ENCODE results near the gene B3GNT5. TPM values are rescaled to one million over a fixed set of nuclear protein-coding genes. Genes with fewer than 3 reads are reported as not detected.

Gene B3GNT5, protein sequence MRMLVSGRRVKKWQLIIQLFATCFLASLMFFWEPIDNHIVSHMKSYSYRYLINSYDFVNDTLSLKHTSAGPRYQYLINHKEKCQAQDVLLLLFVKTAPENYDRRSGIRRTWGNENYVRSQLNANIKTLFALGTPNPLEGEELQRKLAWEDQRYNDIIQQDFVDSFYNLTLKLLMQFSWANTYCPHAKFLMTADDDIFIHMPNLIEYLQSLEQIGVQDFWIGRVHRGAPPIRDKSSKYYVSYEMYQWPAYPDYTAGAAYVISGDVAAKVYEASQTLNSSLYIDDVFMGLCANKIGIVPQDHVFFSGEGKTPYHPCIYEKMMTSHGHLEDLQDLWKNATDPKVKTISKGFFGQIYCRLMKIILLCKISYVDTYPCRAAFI
- 20.4 TPM for total RNA-seq

DNA sequence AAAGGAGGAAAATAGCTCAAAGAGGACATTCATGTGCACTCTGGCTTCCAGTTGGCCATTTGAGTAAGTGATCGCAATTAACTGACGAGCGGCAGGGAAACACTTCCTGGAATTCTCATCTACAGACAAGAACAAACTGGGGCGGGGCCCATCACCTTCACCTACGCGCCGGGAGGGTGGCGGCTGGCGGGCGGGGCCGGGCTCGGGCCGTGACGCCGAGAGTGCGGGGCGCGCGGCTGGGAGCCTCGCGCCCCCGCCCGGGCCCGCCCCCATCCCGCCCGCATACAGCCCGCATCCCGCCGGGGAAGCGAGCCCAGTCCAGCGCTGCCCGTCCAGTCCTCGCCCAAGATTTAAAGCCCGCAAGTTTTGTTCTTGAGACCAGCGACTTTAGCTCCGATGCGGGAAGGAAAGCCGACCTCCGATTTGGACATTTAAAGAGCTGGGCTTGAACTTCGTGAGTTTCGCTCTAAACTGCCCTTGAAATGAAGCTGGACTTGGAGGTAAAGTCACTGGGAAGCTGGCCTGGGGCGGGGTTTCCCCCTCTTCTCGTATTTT is at the start of gene B3GNT5:
Gene B3GNT5 (plus strand): TSS at position 281 of the 555 bp plus-strand sequence. CDS start 16,546 bp downstream, outside the sequence.
- TF ChIP-seq POLR2A (IDR thresholded peaks at IDR 0.05) (no peak), POLR2AphosphoS5 (IDR thresholded peaks at IDR 0.05; ENCODE audit: insufficient read depth in 1 of 2, low read depth in 1 of 2) (peak in 1 of 2 donors; percentile 43)
- TF ChIP-seq, protein P1, sequence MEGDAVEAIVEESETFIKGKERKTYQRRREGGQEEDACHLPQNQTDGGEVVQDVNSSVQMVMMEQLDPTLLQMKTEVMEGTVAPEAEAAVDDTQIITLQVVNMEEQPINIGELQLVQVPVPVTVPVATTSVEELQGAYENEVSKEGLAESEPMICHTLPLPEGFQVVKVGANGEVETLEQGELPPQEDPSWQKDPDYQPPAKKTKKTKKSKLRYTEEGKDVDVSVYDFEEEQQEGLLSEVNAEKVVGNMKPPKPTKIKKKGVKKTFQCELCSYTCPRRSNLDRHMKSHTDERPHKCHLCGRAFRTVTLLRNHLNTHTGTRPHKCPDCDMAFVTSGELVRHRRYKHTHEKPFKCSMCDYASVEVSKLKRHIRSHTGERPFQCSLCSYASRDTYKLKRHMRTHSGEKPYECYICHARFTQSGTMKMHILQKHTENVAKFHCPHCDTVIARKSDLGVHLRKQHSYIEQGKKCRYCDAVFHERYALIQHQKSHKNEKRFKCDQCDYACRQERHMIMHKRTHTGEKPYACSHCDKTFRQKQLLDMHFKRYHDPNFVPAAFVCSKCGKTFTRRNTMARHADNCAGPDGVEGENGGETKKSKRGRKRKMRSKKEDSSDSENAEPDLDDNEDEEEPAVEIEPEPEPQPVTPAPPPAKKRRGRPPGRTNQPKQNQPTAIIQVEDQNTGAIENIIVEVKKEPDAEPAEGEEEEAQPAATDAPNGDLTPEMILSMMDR (IDR thresholded peaks at IDR 0.05), result no peak
- peaks cover 20% of the 10 kb centered on the region for H3K4me1 ChIP-seq
- H3K4me3 ChIP-seq, result peak within 1 kb of the TSS; percentile 69 to 94
- intact Hi-C loops (cut with DNase I), result no loop called here
- H3K27me3 ChIP-seq, result no peaks in the 10 kb centered on the region
- H3K9me3 ChIP-seq, result no peaks in the 10 kb centered on the region
- H3K27ac ChIP-seq, result peak within 1 kb of the TSS; percentile 97
- DNase-seq (ENCODE audit: extremely low spot score in 2 of 2), result no peak
- no peaks in the 10 kb centered on the region for H3K36me3 ChIP-seq

DNA sequence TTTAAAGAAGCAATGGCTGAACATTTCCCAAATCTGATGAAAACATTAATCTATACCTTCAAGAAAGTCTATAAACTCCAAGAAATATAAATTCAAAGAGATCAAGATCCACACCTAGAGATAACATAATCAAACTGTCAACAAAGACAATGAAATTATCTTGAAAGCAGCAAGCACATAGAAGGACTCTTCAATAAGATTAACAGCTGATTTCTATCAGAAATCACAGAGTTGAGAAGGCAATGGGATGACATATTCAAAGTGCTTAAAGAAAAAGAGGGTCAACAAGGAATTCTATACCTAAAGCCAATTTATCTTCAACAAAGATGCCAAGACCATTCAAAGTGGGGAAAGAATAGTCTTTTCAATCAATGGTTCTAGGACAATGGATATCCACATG is 49.4 kb upstream of the B3GNT5 start:
- no peak for TF ChIP-seq POLR2AphosphoS5 (IDR thresholded peaks at IDR 0.05; ENCODE audit: insufficient read depth in 1 of 2, low read depth in 1 of 2)
- H3K9me3 ChIP-seq, result no peaks in the 10 kb centered on the region
- intact Hi-C loops (cut with DNase I), result no loop called here
- H3K27ac ChIP-seq, result no peak overlapping the region
- DNase-seq (ENCODE audit: extremely low spot score in 2 of 2), result no peak
- H3K27me3 ChIP-seq, result no peaks in the 10 kb centered on the region
- no peaks in the 10 kb centered on the region for H3K4me1 ChIP-seq
- no peak overlapping the region for H3K4me3 ChIP-seq
- no peaks in the 10 kb centered on the region for H3K36me3 ChIP-seq

DNA sequence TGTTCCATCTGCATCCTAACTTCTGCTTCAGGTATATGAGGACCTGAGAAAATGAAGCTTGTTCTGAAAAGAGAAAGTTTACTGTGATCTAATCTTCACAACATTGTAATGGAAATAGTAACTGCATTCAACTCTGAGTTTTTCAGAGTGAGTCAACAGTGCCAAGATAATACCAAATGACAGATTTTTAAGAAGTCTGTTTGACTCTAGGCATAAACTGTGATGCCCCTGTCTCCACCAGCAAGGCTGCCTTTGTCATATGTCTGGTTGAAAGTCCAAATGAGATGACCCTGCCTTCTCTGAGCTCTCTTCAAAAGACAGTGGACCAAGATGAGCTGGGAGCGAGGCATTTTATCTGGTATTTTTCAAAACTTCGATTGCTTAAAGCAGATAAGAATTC is 44.8 kb upstream of the B3GNT5 start:
- intact Hi-C loops (cut with DNase I), result no loop called here
- H3K36me3 ChIP-seq, result no peaks in the 10 kb centered on the region
- no peaks in the 10 kb centered on the region for H3K27me3 ChIP-seq
- H3K4me3 ChIP-seq, result no peak overlapping the region
- H3K9me3 ChIP-seq, result no peaks in the 10 kb centered on the region
- H3K27ac ChIP-seq, result no peak overlapping the region
- no peaks in the 10 kb centered on the region for H3K4me1 ChIP-seq
- TF ChIP-seq, protein P1 (IDR thresholded peaks at IDR 0.05), result no peak
- TF ChIP-seq POLR2A (IDR thresholded peaks at IDR 0.05), result no peak
- DNase-seq (ENCODE audit: extremely low spot score in 2 of 2), result no peak

DNA sequence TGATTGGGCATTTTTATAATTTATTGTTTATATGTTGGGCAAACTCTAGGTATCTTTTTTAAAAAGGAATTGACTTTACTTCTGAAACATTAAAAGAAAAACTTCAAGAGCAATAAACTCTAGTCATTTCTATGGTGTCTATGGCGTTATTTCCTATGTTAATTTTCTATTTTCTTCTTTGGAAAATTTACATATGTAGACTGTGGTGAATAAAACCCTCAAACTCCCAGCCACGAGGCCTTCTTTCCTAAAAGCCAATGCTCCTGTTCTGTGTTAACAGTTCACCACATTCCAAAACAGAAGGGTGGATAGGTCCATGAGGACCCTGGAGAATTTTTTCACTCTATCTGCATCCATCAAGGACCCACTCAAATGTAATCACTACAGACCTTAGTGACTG is 44.3 kb upstream of the B3GNT5 start:
- Histone ChIP-seq H3K4me1 (no peaks in the 10 kb centered on the region), H3K27ac (no peak overlapping the region), H3K27me3 (no peaks in the 10 kb centered on the region), H3K4me3 (no peak overlapping the region), H3K36me3 (no peaks in the 10 kb centered on the region), H3K9me3 (no peaks in the 10 kb centered on the region)
- no peak for DNase-seq (ENCODE audit: extremely low spot score in 2 of 2)
- intact Hi-C loops (cut with DNase I), result no loop called here
- TF ChIP-seq POLR2A (IDR thresholded peaks at IDR 0.05) (no peak), POLR2AphosphoS5 (IDR thresholded peaks at IDR 0.05; ENCODE audit: insufficient read depth in 1 of 2, low read depth in 1 of 2) (no peak)
- TF ChIP-seq, protein P1 (IDR thresholded peaks at IDR 0.05), result no peak

DNA sequence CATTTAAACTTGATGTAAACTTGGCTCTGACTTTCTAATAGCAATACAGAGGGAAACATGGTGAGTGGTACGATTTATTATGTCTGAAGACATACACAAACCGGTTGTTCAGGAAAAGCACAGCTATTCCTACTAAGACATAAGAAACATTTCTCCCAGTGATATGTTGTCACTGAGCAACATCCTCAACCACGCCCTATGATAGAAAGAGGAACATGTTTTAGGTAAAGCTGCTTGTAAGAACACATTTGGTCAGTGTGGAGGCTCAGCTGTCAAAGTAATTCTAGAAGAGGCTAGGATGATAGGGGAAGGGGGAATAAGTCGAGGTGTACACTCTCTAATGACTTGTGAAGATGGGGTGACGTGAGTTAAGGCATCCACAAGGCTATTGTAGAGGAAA is 42.7 kb upstream of the B3GNT5 start:
- no peak for DNase-seq (ENCODE audit: extremely low spot score in 2 of 2)

More for the DNA sequence above, 42.7 kb upstream of the B3GNT5 start:
- no peaks in the 10 kb centered on the region for H3K27me3 ChIP-seq
- no peak for TF ChIP-seq POLR2AphosphoS5 (IDR thresholded peaks at IDR 0.05; ENCODE audit: insufficient read depth in 1 of 2, low read depth in 1 of 2)
- TF ChIP-seq, protein P1 (IDR thresholded peaks at IDR 0.05), result no peak
- TF ChIP-seq POLR2A (IDR thresholded peaks at IDR 0.05), result no peak
- intact Hi-C loops (cut with DNase I), result no loop called here
- H3K4me3 ChIP-seq, result no peak overlapping the region
- H3K36me3 ChIP-seq, result no peaks in the 10 kb centered on the region
- H3K4me1 ChIP-seq, result no peaks in the 10 kb centered on the region
- peak overlapping the region; percentile 61 for H3K27ac ChIP-seq
- H3K9me3 ChIP-seq, result no peaks in the 10 kb centered on the region
